Measurements from ENCODE around the gene ERBIN. TPM values are rescaled to one million over a fixed set of nuclear protein-coding genes. Genes with fewer than 3 reads are reported as not detected.
"Not testable (repeated sequence)": the region's sequence is repeated elsewhere in the genome, so short reads cannot be mapped to it uniquely, and the experiment has no call there.

ERBIN gene, protein sequence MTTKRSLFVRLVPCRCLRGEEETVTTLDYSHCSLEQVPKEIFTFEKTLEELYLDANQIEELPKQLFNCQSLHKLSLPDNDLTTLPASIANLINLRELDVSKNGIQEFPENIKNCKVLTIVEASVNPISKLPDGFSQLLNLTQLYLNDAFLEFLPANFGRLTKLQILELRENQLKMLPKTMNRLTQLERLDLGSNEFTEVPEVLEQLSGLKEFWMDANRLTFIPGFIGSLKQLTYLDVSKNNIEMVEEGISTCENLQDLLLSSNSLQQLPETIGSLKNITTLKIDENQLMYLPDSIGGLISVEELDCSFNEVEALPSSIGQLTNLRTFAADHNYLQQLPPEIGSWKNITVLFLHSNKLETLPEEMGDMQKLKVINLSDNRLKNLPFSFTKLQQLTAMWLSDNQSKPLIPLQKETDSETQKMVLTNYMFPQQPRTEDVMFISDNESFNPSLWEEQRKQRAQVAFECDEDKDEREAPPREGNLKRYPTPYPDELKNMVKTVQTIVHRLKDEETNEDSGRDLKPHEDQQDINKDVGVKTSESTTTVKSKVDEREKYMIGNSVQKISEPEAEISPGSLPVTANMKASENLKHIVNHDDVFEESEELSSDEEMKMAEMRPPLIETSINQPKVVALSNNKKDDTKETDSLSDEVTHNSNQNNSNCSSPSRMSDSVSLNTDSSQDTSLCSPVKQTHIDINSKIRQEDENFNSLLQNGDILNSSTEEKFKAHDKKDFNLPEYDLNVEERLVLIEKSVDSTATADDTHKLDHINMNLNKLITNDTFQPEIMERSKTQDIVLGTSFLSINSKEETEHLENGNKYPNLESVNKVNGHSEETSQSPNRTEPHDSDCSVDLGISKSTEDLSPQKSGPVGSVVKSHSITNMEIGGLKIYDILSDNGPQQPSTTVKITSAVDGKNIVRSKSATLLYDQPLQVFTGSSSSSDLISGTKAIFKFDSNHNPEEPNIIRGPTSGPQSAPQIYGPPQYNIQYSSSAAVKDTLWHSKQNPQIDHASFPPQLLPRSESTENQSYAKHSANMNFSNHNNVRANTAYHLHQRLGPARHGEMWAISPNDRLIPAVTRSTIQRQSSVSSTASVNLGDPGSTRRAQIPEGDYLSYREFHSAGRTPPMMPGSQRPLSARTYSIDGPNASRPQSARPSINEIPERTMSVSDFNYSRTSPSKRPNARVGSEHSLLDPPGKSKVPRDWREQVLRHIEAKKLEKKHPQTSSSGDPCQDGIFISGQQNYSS (N-terminal part only)
- total RNA-seq, result 77.4 and 84.6 TPM in 2 replicates
- long read RNA-seq, partial matches to known transcripts, result 34 of 54 reads
- long read RNA-seq, other reads (novel, unspliced or antisense), result 18 of 54 reads

DNA sequence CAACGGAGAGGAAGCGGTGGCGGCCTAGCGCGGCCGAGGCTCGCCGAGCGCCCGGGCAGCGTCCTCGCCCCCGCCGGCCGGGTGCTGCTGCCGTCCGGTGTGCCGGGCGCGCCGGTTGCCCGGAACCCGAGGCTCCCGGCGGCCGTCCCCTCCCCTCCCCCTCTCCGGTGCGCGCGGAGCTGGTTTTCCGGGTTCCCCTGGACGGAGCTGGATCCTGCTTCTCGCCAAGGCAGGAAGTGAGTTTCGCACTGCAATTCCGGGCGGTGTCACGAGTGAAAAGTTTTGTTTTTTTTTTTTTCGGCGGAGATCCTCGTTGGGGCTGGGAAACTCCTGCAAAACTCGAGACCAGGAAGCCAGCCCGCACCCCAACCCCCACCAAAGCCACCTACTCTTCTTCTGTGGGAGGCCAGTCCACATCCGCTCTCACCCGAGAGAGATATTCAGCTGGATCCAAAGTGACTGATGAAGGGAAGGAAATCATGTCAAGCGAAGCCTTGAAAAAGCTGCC lies at the start of gene ERBIN:
Gene ERBIN (plus strand): TSS at position 300 of the 508 bp plus-strand sequence. CDS start 66,144 bp downstream, outside the sequence.
- peak within 1 kb of the TSS; percentile 99 for H3K27ac Mint-ChIP-seq
- peaks cover 36% of the 10 kb centered on the region for H3K4me1 Mint-ChIP-seq (ENCODE audit: low read depth)
- peaks cover 2% of the 10 kb centered on the region for H3K36me3 Mint-ChIP-seq (ENCODE audit: insufficient read depth)
- DNase-seq (ENCODE audit: low spot score, unreplicated experiment), result peak; percentile 59
- H3K9me3 Mint-ChIP-seq (ENCODE audit: low read depth), result no peaks in the 10 kb centered on the region
- TF ChIP-seq, protein P1, sequence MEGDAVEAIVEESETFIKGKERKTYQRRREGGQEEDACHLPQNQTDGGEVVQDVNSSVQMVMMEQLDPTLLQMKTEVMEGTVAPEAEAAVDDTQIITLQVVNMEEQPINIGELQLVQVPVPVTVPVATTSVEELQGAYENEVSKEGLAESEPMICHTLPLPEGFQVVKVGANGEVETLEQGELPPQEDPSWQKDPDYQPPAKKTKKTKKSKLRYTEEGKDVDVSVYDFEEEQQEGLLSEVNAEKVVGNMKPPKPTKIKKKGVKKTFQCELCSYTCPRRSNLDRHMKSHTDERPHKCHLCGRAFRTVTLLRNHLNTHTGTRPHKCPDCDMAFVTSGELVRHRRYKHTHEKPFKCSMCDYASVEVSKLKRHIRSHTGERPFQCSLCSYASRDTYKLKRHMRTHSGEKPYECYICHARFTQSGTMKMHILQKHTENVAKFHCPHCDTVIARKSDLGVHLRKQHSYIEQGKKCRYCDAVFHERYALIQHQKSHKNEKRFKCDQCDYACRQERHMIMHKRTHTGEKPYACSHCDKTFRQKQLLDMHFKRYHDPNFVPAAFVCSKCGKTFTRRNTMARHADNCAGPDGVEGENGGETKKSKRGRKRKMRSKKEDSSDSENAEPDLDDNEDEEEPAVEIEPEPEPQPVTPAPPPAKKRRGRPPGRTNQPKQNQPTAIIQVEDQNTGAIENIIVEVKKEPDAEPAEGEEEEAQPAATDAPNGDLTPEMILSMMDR (IDR thresholded peaks at IDR 0.05; ENCODE audit: unreplicated experiment), result no peak
- peak within 1 kb of the TSS; percentile 92 for H3K4me3 Mint-ChIP-seq (ENCODE audit: low read depth)
- no peaks in the 10 kb centered on the region for H3K27me3 Mint-ChIP-seq

DNA sequence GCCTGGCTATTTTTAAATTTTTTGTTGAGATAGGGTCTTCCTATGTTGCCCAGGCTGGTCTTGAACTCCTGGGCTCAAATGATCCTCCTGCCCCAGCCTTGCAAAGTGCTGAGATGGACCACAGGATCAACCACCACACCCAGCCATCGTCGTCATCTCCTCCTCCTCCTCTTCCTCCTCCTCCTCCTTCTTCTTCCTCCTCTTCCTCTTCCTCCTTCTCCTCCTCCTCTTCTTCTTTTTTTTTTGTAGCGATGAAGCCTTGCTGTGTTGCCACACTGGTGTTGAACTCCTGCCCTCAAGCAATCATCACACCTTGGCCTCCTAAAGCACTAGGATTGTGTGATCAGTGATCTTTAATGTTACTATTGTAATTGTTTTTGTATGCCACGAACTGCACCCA lies 49.4 kb upstream of the ERBIN start:
- Mint-ChIP-seq H3K36me3 (ENCODE audit: insufficient read depth) (no peaks in the 10 kb centered on the region), H3K27me3 (no peaks in the 10 kb centered on the region), H3K4me3 (ENCODE audit: low read depth) (no peak overlapping the region), H3K27ac (no peak overlapping the region), H3K9me3 (ENCODE audit: low read depth) (peaks cover 4% of the 10 kb centered on the region), H3K4me1 (ENCODE audit: low read depth) (no peaks in the 10 kb centered on the region)
- DNase-seq (ENCODE audit: low spot score, unreplicated experiment), result no peak
- TF ChIP-seq, protein P1 (IDR thresholded peaks at IDR 0.05; ENCODE audit: unreplicated experiment), result no peak

DNA sequence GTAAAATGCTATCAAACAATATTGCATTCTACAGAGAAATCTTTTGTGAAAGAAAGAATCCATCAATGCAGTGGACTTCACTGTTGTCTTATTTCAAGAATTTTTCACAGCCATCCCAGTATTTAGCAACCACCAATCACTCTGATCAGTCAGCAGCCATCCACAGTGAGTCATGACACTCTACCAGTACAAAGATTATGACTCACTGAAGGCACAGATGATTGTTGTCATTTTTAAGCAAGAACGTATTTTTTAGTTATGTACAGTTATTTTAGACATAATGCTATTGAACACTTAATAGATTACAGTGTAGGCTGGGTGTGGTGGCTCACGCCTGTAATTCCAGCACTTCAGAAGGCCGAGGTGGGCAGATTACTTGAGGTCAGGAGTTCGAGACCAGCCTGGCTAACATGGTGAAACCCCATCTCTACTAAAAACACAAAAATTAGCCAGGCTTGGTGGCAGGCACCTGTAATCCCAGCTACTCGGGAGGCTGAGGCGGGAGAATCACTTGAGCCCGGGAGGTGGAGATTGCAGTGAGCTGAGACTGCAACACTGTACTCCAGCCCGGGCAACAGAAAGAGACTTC lies 46.6 kb upstream of the ERBIN start:
- not testable (repeated sequence) for H3K27me3 Mint-ChIP-seq; H3K36me3 Mint-ChIP-seq (ENCODE audit: insufficient read depth); H3K27ac Mint-ChIP-seq; H3K9me3 Mint-ChIP-seq (ENCODE audit: low read depth); H3K4me1 Mint-ChIP-seq (ENCODE audit: low read depth); DNase-seq (ENCODE audit: low spot score, unreplicated experiment); H3K4me3 Mint-ChIP-seq (ENCODE audit: low read depth)

DNA sequence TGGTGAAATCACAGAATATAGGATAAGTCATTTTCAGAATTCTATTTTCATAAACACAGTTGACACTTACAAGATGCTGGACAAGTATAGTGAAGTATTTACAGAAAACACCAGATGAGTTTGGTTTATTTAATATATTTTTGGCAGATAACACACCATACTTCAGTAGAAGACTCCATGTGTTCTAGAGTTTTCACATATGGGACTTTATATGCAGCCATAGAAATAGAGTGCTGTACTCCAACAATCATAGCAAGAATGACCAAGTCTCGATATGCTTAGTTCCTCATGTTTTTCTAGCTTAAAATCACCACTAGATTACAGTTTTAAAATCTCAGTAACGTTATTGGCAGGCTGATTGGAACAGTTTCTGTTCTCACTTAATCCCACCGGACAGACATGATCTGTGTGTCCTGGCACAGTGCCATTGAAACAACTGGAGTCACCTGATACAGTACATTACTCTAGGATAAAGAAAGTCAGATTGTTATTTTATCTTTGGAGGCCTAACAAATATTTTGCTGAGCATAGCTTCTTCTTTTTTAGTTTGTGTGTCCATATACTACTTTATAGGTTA lies 45.8 kb upstream of the ERBIN start:
- Mint-ChIP-seq H3K27me3 (no peaks in the 10 kb centered on the region), H3K36me3 (ENCODE audit: insufficient read depth) (no peaks in the 10 kb centered on the region), H3K4me1 (ENCODE audit: low read depth) (no peaks in the 10 kb centered on the region), H3K27ac (no peak overlapping the region), H3K9me3 (ENCODE audit: low read depth) (peaks cover 4% of the 10 kb centered on the region), H3K4me3 (ENCODE audit: low read depth) (no peak overlapping the region)
- DNase-seq (ENCODE audit: low spot score, unreplicated experiment), result no peak
- TF ChIP-seq, protein P1 (IDR thresholded peaks at IDR 0.05; ENCODE audit: unreplicated experiment), result no peak

DNA sequence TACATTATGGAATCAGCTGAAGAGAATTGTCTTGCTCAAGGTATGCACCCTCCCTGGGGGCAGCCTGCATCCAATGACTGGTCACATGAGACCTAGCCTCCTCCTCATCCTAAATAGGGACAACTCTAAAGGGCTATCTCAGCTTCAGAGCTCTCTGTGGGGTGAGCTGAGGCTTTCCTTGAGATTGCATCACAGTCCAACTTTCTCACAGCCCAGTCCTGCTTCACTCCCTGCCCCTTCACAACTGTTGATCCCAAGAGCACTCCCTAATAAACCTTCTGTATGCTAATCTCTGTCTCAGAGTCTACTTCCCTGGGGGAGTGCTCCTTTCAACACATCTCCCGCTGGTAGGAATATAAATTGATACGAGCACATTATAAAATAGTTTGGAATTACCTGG lies 44.1 kb upstream of the ERBIN start:
- no peaks in the 10 kb centered on the region for H3K4me1 Mint-ChIP-seq (ENCODE audit: low read depth)
- no peak overlapping the region for H3K27ac Mint-ChIP-seq
- DNase-seq (ENCODE audit: low spot score, unreplicated experiment), result no peak
- no peak overlapping the region for H3K4me3 Mint-ChIP-seq (ENCODE audit: low read depth)
- peaks cover 3% of the 10 kb centered on the region for H3K27me3 Mint-ChIP-seq
- H3K36me3 Mint-ChIP-seq (ENCODE audit: insufficient read depth), result no peaks in the 10 kb centered on the region
- peaks cover 4% of the 10 kb centered on the region for H3K9me3 Mint-ChIP-seq (ENCODE audit: low read depth)
- TF ChIP-seq, protein P1 (IDR thresholded peaks at IDR 0.05; ENCODE audit: unreplicated experiment), result no peak

Measured in progenitor cell of endocrine pancreas (in vitro differentiated cells).